ENCODE measurements around the gene SEC23B.

Gene SEC23B

GRCh38 chr20:18596270-18596669 is 88.5 kb downstream of the SEC23B start:
- no peaks in the 10 kb centered on the region for H3K27me3 ChIP-seq (ENCODE audit: control insufficient read depth, insufficient read depth, low read length)
- no peaks in the 10 kb centered on the region for H3K36me3 ChIP-seq (ENCODE audit: control insufficient read depth, insufficient read depth, low read length)
- H3K4me3 ChIP-seq (ENCODE audit: low read depth, low read length): no peak overlapping the region
- H3K9ac ChIP-seq (ENCODE audit: low read depth, low read length): no peak overlapping the region
- no peaks in the 10 kb centered on the region for H3K4me1 ChIP-seq (ENCODE audit: control insufficient read depth, insufficient read depth, low read length)
- H3K9me3 ChIP-seq (ENCODE audit: control insufficient read depth, insufficient read depth, low read length): no peaks in the 10 kb centered on the region

- Histone ChIP-seq H3K9me3 (ENCODE audit: control insufficient read depth, insufficient read depth, low read length) (no peaks in the 10 kb centered on the region), H3K9ac (ENCODE audit: low read depth, low read length) (no peak overlapping the region), H3K4me3 (ENCODE audit: low read depth, low read length) (no peak overlapping the region), H3K36me3 (ENCODE audit: control insufficient read depth, insufficient read depth, low read length) (no peaks in the 10 kb centered on the region), H3K27me3 (ENCODE audit: control insufficient read depth, insufficient read depth, low read length) (no peaks in the 10 kb centered on the region), H3K4me1 (ENCODE audit: control insufficient read depth, insufficient read depth, low read length) (no peaks in the 10 kb centered on the region)
These were observed 102.0 kb downstream of the SEC23B start for GRCh38 chr20:18609741-18610140.

Measured in iPS-15b (cell line).